Gastrocnemius medialis (tissue), 4 donors: ENCODE results near the gene FAXDC2. TPM values are rescaled to one million over a fixed set of nuclear protein-coding genes. Genes with fewer than 3 reads are reported as not detected.

Experiments
- ATAC-seq, 2 donors: fragments of 150-250 bp; one replicate each; pipeline ENCODE4 v1.9.1; 2016
- DNase-seq, 2 donors: peaks; one replicate each; pipeline ENCODE4 v3.0.0-alpha.2; 2019
- H3K27ac ChIP-seq, 4 donors: fragments of 200-600 bp; sonication (generic); 1 replicate in 1 of 4; 2 replicates in 3 of 4; pipeline ENCODE4 v1.5.1; 2016 to 2018; ENCODE audit warnings: mild to moderate bottlenecking in 2 of 4, moderate library complexity in 1 of 4
- H3K27me3 ChIP-seq, 3 donors: fragments of 200-600 bp; sonication (generic) in 2 of 3; 1 replicate in 1 of 3; 2 replicates in 2 of 3; pipeline versions ENCODE4 v1.5.1 to v1.6.0; 2016 to 2019; ENCODE audit warnings: mild to moderate bottlenecking in 1 of 3, moderate library complexity in 1 of 3
- H3K36me3 ChIP-seq, 2 donors: fragments of 200-600 bp; sonication (generic) in 1 of 2; one replicate each; pipeline ENCODE4 v1.5.1; 2017 to 2018
- H3K4me1 ChIP-seq, 2 donors: fragments of 200-600 bp; sonication (generic) in 1 of 2; one replicate each; pipeline ENCODE4 v1.5.1; 2016 to 2017; ENCODE audit warnings: mild to moderate bottlenecking in 2 of 2
- H3K4me3 ChIP-seq, 4 donors: fragments of 200-600 bp; sonication (generic) in 3 of 4; 1 replicate in 1 of 4; 2 replicates in 3 of 4; pipeline ENCODE4 v1.5.1; 2016 to 2019; ENCODE audit warnings: mild to moderate bottlenecking in 2 of 4
- H3K9me3 ChIP-seq, 3 donors: fragments of 200-600 bp; sonication (generic) in 2 of 3; 1 replicate in 1 of 3; 2 replicates in 2 of 3; pipeline ENCODE4 v1.5.1; 2016 to 2019
- CTCF ChIP-seq, 5 experiments: fragments of 450-650 bp in 3 of 5; fragments of 200-600 bp in 2 of 5; sonication (generic) in 2 of 5; IDR thresholded peaks in 4 of 5; conservative IDR thresholded peaks in 1 of 5; 1 replicate in 4 of 5; 2 replicates in 1 of 5; pipeline ENCODE4 v1.5.1; 2016 to 2019; ENCODE audit warnings: antibody characterized with exemption in 5 of 5, mild to moderate bottlenecking in 3 of 5, moderate library complexity in 3 of 5
- POLR2A ChIP-seq, 2 donors: fragments of 450-650 bp; IDR thresholded peaks; one replicate each; pipeline ENCODE4 v1.6.1; 2017; ENCODE audit warnings: antibody characterized with exemption in 2 of 2, mild to moderate bottlenecking in 2 of 2, moderate library complexity in 2 of 2
- in situ Hi-C, 4 donors: fragments of 200-750 bp; cut with MboI; loops; one replicate each; pipeline versions ENCODE4 v1.15.0 to v1.8.0; 2017; ENCODE audit warnings: low sequenced_read_pairs in 4 of 4
- intact Hi-C: fragments of 100-400 bp; cut with DNase I; formaldehyde crosslinking; loops from one replicate; pipeline ENCODE4 v1.15.1; 2023; ENCODE audit warnings: low total_unique reads
- microRNA counts, 2 donors: library from miRNA; unstranded; fragments of <30 nt; microRNA quantifications; one replicate each; lab custom pipeline; 2016
- microRNA-seq, 2 donors: library from miRNA; unstranded; fragments of <30 nt; microRNA quantifications; one replicate each; pipeline ENCODE4, GENCODE V29; 2016; ENCODE audit warnings: borderline replicate concordance in 2 of 2
- total RNA-seq, 4 donors: library from RNA; depleted of rRNA; stranded (reverse); fragments of >200 nt; gene quantifications; one replicate each; pipeline versions ENCODE4 v1.1.0 to v1.2.3, GENCODE V29; 2016

FAXDC2 gene
- total RNA-seq, 4 donors from 2014 or later, result 4.4 to 12.5 (median 6.4) TPM

GRCh38 chr5:154770111-154770510, 80.3 kb downstream of the FAXDC2 start:
- in situ Hi-C loops (no loop called here), intact Hi-C loops (no loop called here)
- Histone ChIP-seq H3K27ac (peak overlapping the region; percentile 67 to 81 (median 78)), H3K4me3 (no peak overlapping the region), H3K27me3 (no peaks in the 10 kb centered on the region), H3K9me3 (no peaks in the 10 kb centered on the region), H3K36me3 (no peaks in the 10 kb centered on the region), H3K4me1 (peaks cover 89 to 96% of the 10 kb centered on the region in 2 donors)
- ATAC-seq (no peak), DNase-seq (no peak)
- TF ChIP-seq CTCF (IDR thresholded peaks at IDR 0.05 in 4 of 5, conservative IDR thresholded peaks at IDR 0.05 in 1 of 5) (no peak), POLR2A (IDR thresholded peaks at IDR 0.05) (no peak)

MicroRNA genes within 50 kb of the gene (microRNA counts, 767-probe panel; counts per million panel counts)
- microRNA hsa-miR-378h (lab: Ali Mortazavi, UCI), result 356 to 448 counts per million in 2 donors

Small RNAs within 50 kb of the gene (microRNA-seq; reads per million reads assigned to microRNA genes)
- gene MIR378H, result 3.4 to 3.5 reads per million in 2 donors

Other genes starting within 250 kb of the FAXDC2 start
- 100 to 1,000 TPM in 3 of 4 donors, 10 to 100 TPM in 1; 77.8 to 125 (median 119) TPM for gene LARP1, start 95.2 kb downstream of the FAXDC2 start, total RNA-seq
- 10 to 100 TPM; 25.6 to 40.6 (median 30.5) TPM for gene CNOT8, start 8.0 kb upstream of the FAXDC2 start, total RNA-seq
- gene GEMIN5, start 87.6 kb upstream of the FAXDC2 start, total RNA-seq, result 10 to 100 TPM; 17.4 to 25.3 (median 23.8) TPM
- 10 to 100 TPM; 13.6 to 22.5 (median 21.0) TPM for gene MRPL22, start 90.5 kb upstream of the FAXDC2 start, total RNA-seq
- gene KIF4B, start 163.2 kb upstream of the FAXDC2 start, total RNA-seq, result under 1 TPM in 2 of 4 donors, not detected in 2; 0.10 to 0.16 TPM